ENCODE measurements around the gene SLC19A2.
A peak's percentile ranks its signal among the peaks of the same experiment; 100 is the strongest.

SLC19A2 gene

DNA sequence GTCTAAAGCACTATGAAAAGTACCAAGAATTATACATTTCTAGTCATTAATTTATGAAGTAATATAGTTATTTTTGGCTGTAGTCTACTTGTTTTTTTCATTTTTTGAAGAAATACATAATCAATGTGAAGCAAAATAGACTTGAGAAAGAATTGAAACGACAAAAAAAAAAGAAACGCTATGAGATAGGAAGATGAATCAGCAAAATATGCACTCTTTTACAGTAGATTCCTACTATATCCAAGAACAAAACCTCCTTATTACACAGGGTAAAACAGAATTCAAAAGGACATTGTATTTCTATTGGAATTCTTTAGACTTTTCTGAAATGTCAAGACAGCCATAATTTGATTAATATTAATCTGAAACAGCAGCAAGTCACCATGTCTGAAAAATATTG lies 32.8 kb downstream of the SLC19A2 start:
- H3K4me1 ChIP-seq: no peaks in the 10 kb centered on the region
- DNase-seq (ENCODE audit: low spot score in 2 of 2): no peak
- no peaks in the 10 kb centered on the region for H3K27me3 ChIP-seq (ENCODE audit: low read depth)
- H3K9me3 ChIP-seq: no peaks in the 10 kb centered on the region
- no peak overlapping the region for H3K4me3 ChIP-seq
- in situ Hi-C loops (cut with MboI; ENCODE audit: low sequenced_read_pairs): no loop called here
- no peaks in the 10 kb centered on the region for H3K36me3 ChIP-seq (replicated peaks)

DNA sequence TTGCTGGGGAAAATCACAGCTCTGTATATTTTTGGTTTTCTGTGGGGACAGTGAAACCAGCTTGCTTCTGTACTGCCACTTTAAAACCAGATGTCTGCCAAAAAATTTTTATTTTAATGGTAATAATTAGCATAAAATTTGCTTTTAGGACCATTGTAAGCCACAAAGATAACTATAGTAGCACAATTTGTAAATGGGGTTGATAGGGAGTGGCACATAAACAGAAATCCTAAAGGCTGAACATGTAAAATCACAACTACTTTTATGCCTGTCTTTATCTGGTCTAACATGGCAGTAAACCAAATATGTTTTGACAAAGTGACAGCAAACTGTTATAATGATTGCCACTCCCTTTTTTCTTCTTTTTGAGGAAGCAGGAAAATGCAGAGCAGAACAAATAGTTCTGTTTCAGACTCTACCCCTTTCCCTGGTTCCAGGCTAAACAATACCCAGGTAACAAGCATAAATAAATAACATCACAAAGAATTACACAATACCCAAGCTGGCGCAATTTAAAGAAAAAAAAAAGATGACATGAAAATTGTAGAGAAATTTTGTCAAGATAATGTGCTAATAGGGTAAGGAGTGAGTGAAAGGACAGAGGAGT lies 34.4 kb downstream of the SLC19A2 start:
- no peaks in the 10 kb centered on the region for H3K27me3 ChIP-seq (ENCODE audit: low read depth)
- H3K9me3 ChIP-seq: no peaks in the 10 kb centered on the region
- in situ Hi-C loops (cut with MboI; ENCODE audit: low sequenced_read_pairs): no loop called here
- no peak for DNase-seq (ENCODE audit: low spot score in 2 of 2)
- H3K36me3 ChIP-seq (replicated peaks): no peaks in the 10 kb centered on the region
- no peaks in the 10 kb centered on the region for H3K4me1 ChIP-seq
- no peak overlapping the region for H3K4me3 ChIP-seq

DNA sequence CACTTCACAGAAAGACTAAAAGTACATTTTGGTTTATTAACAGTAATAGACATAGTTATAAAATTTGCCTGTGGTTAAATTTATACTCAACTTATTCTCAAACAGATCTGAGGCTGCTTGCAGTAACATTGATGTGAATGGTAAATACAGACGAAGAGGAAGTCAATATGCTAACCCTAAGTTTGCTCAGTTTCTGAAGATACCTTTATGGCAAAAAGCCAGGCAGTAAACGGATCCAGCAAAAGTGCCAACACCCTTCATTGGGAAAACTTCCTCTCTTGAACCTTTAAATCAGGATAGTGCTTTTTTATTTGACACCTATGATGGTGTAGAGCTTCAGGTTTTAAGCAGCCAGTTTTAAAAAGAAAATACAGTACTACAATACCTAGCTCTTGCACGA lies 41.8 kb downstream of the SLC19A2 start:
- H3K9me3 ChIP-seq: no peaks in the 10 kb centered on the region
- DNase-seq (ENCODE audit: low spot score in 2 of 2): no peak
- no peaks in the 10 kb centered on the region for H3K4me1 ChIP-seq
- H3K36me3 ChIP-seq (replicated peaks): no peaks in the 10 kb centered on the region
- peaks cover 3% of the 10 kb centered on the region; the same call in 1 of the 2 replicates for H3K27me3 ChIP-seq (ENCODE audit: low read depth)
- H3K4me3 ChIP-seq: no peak overlapping the region
- in situ Hi-C loops (cut with MboI; ENCODE audit: low sequenced_read_pairs): no loop called here

DNA sequence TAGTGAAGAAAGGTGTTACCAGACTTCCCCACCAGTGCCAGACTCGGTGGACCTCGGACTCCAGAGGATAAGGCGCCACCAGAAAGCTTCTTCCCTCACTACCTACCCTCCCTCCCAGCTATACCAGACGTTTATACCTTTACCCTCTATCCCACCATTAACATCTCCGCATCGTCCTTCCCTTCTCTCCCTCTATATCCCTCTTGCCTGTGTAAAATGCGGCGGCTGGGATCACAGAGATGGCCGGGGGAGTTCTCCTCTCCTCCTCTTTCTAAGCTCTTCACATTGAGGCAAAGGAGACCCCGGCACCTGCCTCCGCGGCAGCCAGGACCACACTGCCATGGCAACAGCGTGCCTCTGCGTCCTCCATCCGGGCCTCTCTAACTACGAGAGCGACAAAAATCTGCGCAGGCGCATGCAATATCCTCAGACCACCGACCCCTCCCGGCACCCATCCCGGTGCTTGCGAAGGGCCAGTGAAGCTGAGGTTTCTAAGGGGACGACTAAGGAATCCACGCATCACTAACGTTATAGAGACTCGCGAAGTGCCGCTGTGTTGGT lies 58.6 kb downstream of the SLC19A2 start, which contains the start of gene CCDC181:
Gene CCDC181, minus strand, starts transcription at position 394 of the 561 bp plus-strand sequence. CDS start 2,547 bp downstream, outside the sequence.
- Histone ChIP-seq H3K4me3 (peak within 1 kb of the TSS; percentile 12; the same call in 1 of the 2 replicates), H3K9me3 (0 out of 2 replicates have a peak, but pooled peaks cover under 1% of the 10 kb centered on the region), H3K36me3 (replicated peaks) (no peaks in the 10 kb centered on the region), H3K4me1 (no peaks in the 10 kb centered on the region), H3K27me3 (ENCODE audit: low read depth) (peaks cover 22% of the 10 kb centered on the region)
- in situ Hi-C loops (cut with MboI; ENCODE audit: low sequenced_read_pairs): no loop called here
- DNase-seq (ENCODE audit: low spot score in 2 of 2): peak; percentile 39 to 73

DNA sequence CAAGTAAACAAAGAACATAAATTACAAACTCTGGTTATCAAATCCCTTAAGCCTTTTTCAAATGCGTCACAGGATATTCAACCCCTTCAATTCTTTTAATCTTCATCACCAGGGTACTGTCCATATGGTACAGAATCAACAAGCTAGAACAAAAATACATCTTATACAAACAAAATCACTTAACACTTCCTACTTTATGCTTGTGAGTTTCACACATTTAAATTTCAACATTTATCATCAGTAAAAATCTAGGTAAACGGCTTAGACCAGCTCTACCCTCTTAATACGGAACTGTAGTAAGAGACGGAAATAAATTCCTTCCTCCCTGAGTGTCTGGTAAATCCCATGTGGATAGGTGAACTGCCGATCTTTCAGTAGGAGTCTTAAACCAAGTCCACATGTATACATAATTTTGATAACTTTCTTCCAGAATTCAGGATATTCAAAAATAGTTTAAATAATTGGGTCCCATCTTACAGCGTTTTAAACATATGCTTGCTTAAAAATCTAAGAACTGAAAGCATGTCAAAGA lies 59.5 kb downstream of the SLC19A2 start:
- in situ Hi-C loops (cut with MboI; ENCODE audit: low sequenced_read_pairs): no loop called here
- H3K4me1 ChIP-seq: no peaks in the 10 kb centered on the region
- peaks cover 22% of the 10 kb centered on the region for H3K27me3 ChIP-seq (ENCODE audit: low read depth)
- DNase-seq (ENCODE audit: low spot score in 2 of 2): no peak
- H3K36me3 ChIP-seq (replicated peaks): no peaks in the 10 kb centered on the region
- no peaks in the 10 kb centered on the region for H3K9me3 ChIP-seq
- no peak overlapping the region for H3K4me3 ChIP-seq

DNA sequence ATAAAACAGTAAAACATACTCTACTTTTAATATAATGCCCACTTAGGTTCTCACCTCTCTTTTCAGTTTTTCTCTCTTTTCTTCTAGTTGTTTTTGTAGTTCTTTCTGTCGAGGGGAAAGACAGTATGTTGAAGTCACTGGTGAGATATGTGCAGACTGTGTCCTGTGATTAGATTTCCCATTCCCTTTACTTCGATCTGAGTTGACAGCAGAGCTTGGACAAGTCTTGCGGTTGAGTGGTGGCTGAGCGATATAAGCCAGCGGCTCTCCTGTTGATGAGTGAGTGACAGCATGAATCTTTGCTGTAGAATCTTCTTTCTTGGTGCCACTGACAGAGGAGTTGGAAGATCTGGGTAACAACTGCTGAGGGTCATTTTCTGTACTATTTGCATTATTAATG lies 64.4 kb downstream of the SLC19A2 start:
- in situ Hi-C loops (cut with MboI; ENCODE audit: low sequenced_read_pairs): no loop called here
- no peaks in the 10 kb centered on the region for H3K4me1 ChIP-seq
- H3K36me3 ChIP-seq (replicated peaks): no peaks in the 10 kb centered on the region
- H3K9me3 ChIP-seq: no peaks in the 10 kb centered on the region
- DNase-seq (ENCODE audit: low spot score in 2 of 2): no peak
- no peak overlapping the region for H3K4me3 ChIP-seq
- peaks cover 11% of the 10 kb centered on the region for H3K27me3 ChIP-seq (ENCODE audit: low read depth)

DNA sequence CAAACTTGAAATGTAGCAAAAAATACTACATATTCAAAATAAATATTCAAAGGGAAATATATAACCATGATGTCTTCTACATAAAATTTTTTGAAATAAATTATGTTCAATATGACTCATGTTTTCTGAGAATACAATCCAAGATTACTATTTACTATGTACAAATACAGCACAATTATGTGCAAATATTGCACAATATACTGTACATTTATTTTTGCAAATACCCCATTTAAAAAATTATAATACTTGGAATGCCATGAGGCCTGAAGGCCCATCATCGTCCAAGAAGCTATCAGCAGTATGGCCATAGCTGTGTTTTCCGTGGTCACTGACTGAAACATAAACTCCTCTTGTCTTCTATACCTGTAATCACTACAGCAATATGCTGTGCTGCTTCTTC lies 70.8 kb downstream of the SLC19A2 start:
- Histone ChIP-seq H3K9me3 (no peaks in the 10 kb centered on the region), H3K36me3 (replicated peaks) (no peaks in the 10 kb centered on the region), H3K4me1 (no peaks in the 10 kb centered on the region), H3K4me3 (no peak overlapping the region), H3K27me3 (ENCODE audit: low read depth) (no peaks in the 10 kb centered on the region)
- in situ Hi-C loops (cut with MboI; ENCODE audit: low sequenced_read_pairs): no loop called here
- no peak for DNase-seq (ENCODE audit: low spot score in 2 of 2)
